ENCODE data around the gene FSIP2. TPM values are rescaled to one million over a fixed set of nuclear protein-coding genes. Genes with fewer than 3 reads are reported as not detected.

The FSIP2 gene
- total RNA-seq, 4 donors from 2014 or later = 1.7 to 8.4 (median 5.3) TPM

GRCh38 chr2:185876234-185876633, 137.6 kb downstream of the FSIP2 start:
- Histone ChIP-seq H3K4me1 (no peaks in the 10 kb centered on the region), H3K4me3 (no peak overlapping the region), H3K36me3 (no peaks in the 10 kb centered on the region), H3K27ac (no peak overlapping the region), H3K27me3 (no peaks in the 10 kb centered on the region), H3K9me3 (no peaks in the 10 kb centered on the region)
- DNase-seq = no peak
- TF ChIP-seq, protein P1, sequence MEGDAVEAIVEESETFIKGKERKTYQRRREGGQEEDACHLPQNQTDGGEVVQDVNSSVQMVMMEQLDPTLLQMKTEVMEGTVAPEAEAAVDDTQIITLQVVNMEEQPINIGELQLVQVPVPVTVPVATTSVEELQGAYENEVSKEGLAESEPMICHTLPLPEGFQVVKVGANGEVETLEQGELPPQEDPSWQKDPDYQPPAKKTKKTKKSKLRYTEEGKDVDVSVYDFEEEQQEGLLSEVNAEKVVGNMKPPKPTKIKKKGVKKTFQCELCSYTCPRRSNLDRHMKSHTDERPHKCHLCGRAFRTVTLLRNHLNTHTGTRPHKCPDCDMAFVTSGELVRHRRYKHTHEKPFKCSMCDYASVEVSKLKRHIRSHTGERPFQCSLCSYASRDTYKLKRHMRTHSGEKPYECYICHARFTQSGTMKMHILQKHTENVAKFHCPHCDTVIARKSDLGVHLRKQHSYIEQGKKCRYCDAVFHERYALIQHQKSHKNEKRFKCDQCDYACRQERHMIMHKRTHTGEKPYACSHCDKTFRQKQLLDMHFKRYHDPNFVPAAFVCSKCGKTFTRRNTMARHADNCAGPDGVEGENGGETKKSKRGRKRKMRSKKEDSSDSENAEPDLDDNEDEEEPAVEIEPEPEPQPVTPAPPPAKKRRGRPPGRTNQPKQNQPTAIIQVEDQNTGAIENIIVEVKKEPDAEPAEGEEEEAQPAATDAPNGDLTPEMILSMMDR (IDR thresholded peaks at IDR 0.05) = no peak
- TF ChIP-seq POLR2A (IDR thresholded peaks at IDR 0.05) = no peak

DNA sequence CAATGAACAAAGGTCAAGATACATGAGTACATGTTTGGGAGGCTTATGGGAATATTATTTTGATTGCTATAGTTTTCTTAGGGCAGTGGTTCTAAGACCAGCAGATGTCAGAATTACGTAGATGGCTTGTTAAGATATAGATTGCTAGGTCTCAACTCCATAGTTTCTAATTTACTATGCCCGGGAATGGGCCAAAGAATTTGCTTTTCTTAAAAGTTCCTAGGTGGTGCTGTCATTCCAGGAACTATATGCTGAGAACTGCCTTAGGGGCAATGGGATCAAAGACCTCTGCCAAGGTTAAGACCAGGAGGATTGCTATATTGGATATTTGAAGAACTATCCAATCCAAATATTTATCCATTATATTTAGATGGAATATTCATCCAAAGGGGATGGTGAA, 141.8 kb downstream of the FSIP2 start:
- no peaks in the 10 kb centered on the region for H3K27me3 ChIP-seq
- no peak overlapping the region for H3K27ac ChIP-seq
- H3K4me1 ChIP-seq = no peaks in the 10 kb centered on the region
- TF ChIP-seq, protein P1 (IDR thresholded peaks at IDR 0.05) = no peak
- TF ChIP-seq POLR2A (IDR thresholded peaks at IDR 0.05) = no peak
- DNase-seq = no peak
- no peaks in the 10 kb centered on the region for H3K36me3 ChIP-seq
- H3K4me3 ChIP-seq = no peak overlapping the region
- H3K9me3 ChIP-seq = no peaks in the 10 kb centered on the region
